Dendritic cell treated with granulocyte-macrophage colony-stimulating factor and Interleukin-4, amounts not matched to agents 40 ng/mL and 50 ng/mL, for 4 days (primary cell): Measurements from ENCODE around the gene NSG2.
"Not testable (repeated sequence)": the region's sequence is repeated elsewhere in the genome, so short reads cannot be mapped to it uniquely, and the experiment has no call there.

Source experiments
- H3K27ac Mint-ChIP-seq: one replicate; pipeline ENCODE4 v1.8.0; 2022; ENCODE audit warnings: mild to moderate bottlenecking, mixed read lengths
- H3K27me3 Mint-ChIP-seq: one replicate; pipeline ENCODE4 v1.8.0; 2022; ENCODE audit warnings: mild to moderate bottlenecking, mixed read lengths
- H3K36me3 Mint-ChIP-seq: one replicate; pipeline ENCODE4 v1.8.0; 2022; ENCODE audit warnings: low read depth, mixed read lengths
- H3K4me1 Mint-ChIP-seq: one replicate; pipeline ENCODE4 v1.8.0; 2022; ENCODE audit warnings: low read depth, mixed read lengths
- H3K4me3 Mint-ChIP-seq: one replicate; pipeline ENCODE4 v1.8.0; 2022; ENCODE audit warnings: mild to moderate bottlenecking, moderate library complexity, mixed read lengths
- H3K9me3 Mint-ChIP-seq: one replicate; pipeline ENCODE4 v1.8.0; 2022; ENCODE audit warnings: mixed read lengths
- intact Hi-C: fragments of 100-400 bp; cut with micrococcal nuclease; formaldehyde crosslinking; loops from one replicate; pipeline ENCODE4 v1.15.0; 2022

Gene NSG2

GRCh38 chr5:174045470-174046025, at the start of gene NSG2:
NSG2 (plus strand) TSS chr5:174045706; CDS start chr5:174046756, 1,050 bp downstream.
- Mint-ChIP-seq H3K9me3 (no peaks in the 10 kb centered on the region), H3K4me3 (no peak within 1 kb of the TSS), H3K36me3 (no peaks in the 10 kb centered on the region), H3K4me1 (no peaks in the 10 kb centered on the region), H3K27ac (no peak within 1 kb of the TSS), H3K27me3 (peaks cover 13% of the 10 kb centered on the region)
- intact Hi-C loops: no loop called here

GRCh38 chr5:173997331-173997730, 48.2 kb upstream of the NSG2 start:
- Mint-ChIP-seq H3K4me1 (no peaks in the 10 kb centered on the region), H3K9me3 (no peaks in the 10 kb centered on the region), H3K36me3 (no peaks in the 10 kb centered on the region), H3K27me3 (peaks cover 31% of the 10 kb centered on the region), H3K27ac (no peak overlapping the region), H3K4me3 (no peak overlapping the region)
- intact Hi-C loops: no loop called here

GRCh38 chr5:173998531-173998930, 47.0 kb upstream of the NSG2 start:
- no peaks in the 10 kb centered on the region for H3K9me3 Mint-ChIP-seq
- no peak overlapping the region for H3K4me3 Mint-ChIP-seq
- H3K4me1 Mint-ChIP-seq: no peaks in the 10 kb centered on the region
- peaks cover 36% of the 10 kb centered on the region for H3K27me3 Mint-ChIP-seq
- H3K36me3 Mint-ChIP-seq: no peaks in the 10 kb centered on the region
- intact Hi-C loops: no loop called here
- H3K27ac Mint-ChIP-seq: no peak overlapping the region

GRCh38 chr5:174000076-174000475, 45.4 kb upstream of the NSG2 start:
- Mint-ChIP-seq H3K4me1 (no peaks in the 10 kb centered on the region), H3K27me3 (peaks cover 31% of the 10 kb centered on the region), H3K9me3 (no peaks in the 10 kb centered on the region), H3K4me3 (no peak overlapping the region), H3K36me3 (no peaks in the 10 kb centered on the region), H3K27ac (no peak overlapping the region)
- intact Hi-C loops: no loop called here

- H3K27ac Mint-ChIP-seq: no peak overlapping the region
- no peaks in the 10 kb centered on the region for H3K4me1 Mint-ChIP-seq
- no peaks in the 10 kb centered on the region for H3K36me3 Mint-ChIP-seq
- peaks cover 26% of the 10 kb centered on the region for H3K27me3 Mint-ChIP-seq
- intact Hi-C loops: no loop called here
- H3K4me3 Mint-ChIP-seq: no peak overlapping the region
- H3K9me3 Mint-ChIP-seq: no peaks in the 10 kb centered on the region
Observed at GRCh38 chr5:174003795-174004194, 41.7 kb upstream of the NSG2 start.

- no peaks in the 10 kb centered on the region for H3K9me3 Mint-ChIP-seq
- intact Hi-C loops: no loop called here
- no peaks in the 10 kb centered on the region for H3K4me1 Mint-ChIP-seq
- no peak overlapping the region for H3K27ac Mint-ChIP-seq
- H3K27me3 Mint-ChIP-seq: peaks cover 15% of the 10 kb centered on the region
- no peaks in the 10 kb centered on the region for H3K36me3 Mint-ChIP-seq
- H3K4me3 Mint-ChIP-seq: no peak overlapping the region
Observed at GRCh38 chr5:174008922-174009321, 36.6 kb upstream of the NSG2 start.

- Mint-ChIP-seq H3K27ac (no peak overlapping the region), H3K36me3 (no peaks in the 10 kb centered on the region), H3K9me3 (no peaks in the 10 kb centered on the region), H3K27me3 (peaks cover 14% of the 10 kb centered on the region), H3K4me1 (no peaks in the 10 kb centered on the region), H3K4me3 (no peak overlapping the region)
- intact Hi-C loops: no loop called here
Observed at GRCh38 chr5:174010365-174010764, 35.1 kb upstream of the NSG2 start.

GRCh38 chr5:174011441-174011840, 34.1 kb upstream of the NSG2 start:
- Mint-ChIP-seq H3K9me3 (no peaks in the 10 kb centered on the region), H3K4me3 (no peak overlapping the region), H3K27ac (no peak overlapping the region), H3K4me1 (no peaks in the 10 kb centered on the region), H3K36me3 (no peaks in the 10 kb centered on the region), H3K27me3 (peaks cover 9% of the 10 kb centered on the region)
- intact Hi-C loops: no loop called here

GRCh38 chr5:174020069-174020927, 25.2 kb upstream of the NSG2 start:
- peaks cover 16% of the 10 kb centered on the region for H3K27me3 Mint-ChIP-seq
- intact Hi-C loops, H3K9me3 Mint-ChIP-seq, H3K4me1 Mint-ChIP-seq, H3K4me3 Mint-ChIP-seq, H3K27ac Mint-ChIP-seq, H3K36me3 Mint-ChIP-seq: not testable (repeated sequence)

- Mint-ChIP-seq H3K4me3 (no peak overlapping the region), H3K9me3 (no peaks in the 10 kb centered on the region), H3K4me1 (no peaks in the 10 kb centered on the region), H3K27ac (no peak overlapping the region), H3K27me3 (peaks cover 16% of the 10 kb centered on the region), H3K36me3 (no peaks in the 10 kb centered on the region)
- intact Hi-C loops: no loop called here
Observed at GRCh38 chr5:174020928-174021304, 24.6 kb upstream of the NSG2 start.

- Mint-ChIP-seq H3K36me3 (no peaks in the 10 kb centered on the region), H3K4me3 (no peak overlapping the region), H3K4me1 (no peaks in the 10 kb centered on the region), H3K27me3 (peaks cover 16% of the 10 kb centered on the region), H3K27ac (no peak overlapping the region), H3K9me3 (no peaks in the 10 kb centered on the region)
- intact Hi-C loops: no loop called here
Observed at GRCh38 chr5:174022384-174023095, 23.0 kb upstream of the NSG2 start.

GRCh38 chr5:174030286-174030685, 15.2 kb upstream of the NSG2 start:
- H3K36me3 Mint-ChIP-seq: no peaks in the 10 kb centered on the region
- H3K4me1 Mint-ChIP-seq: no peaks in the 10 kb centered on the region
- intact Hi-C loops: no loop called here
- H3K27me3 Mint-ChIP-seq: peaks cover 9% of the 10 kb centered on the region
- H3K27ac Mint-ChIP-seq: no peak overlapping the region
- H3K4me3 Mint-ChIP-seq: no peak overlapping the region
- peaks cover 15% of the 10 kb centered on the region for H3K9me3 Mint-ChIP-seq

- Mint-ChIP-seq H3K27me3 (peaks cover 13% of the 10 kb centered on the region), H3K27ac (no peak overlapping the region), H3K36me3 (no peaks in the 10 kb centered on the region), H3K4me1 (no peaks in the 10 kb centered on the region), H3K9me3 (no peaks in the 10 kb centered on the region), H3K4me3 (no peak overlapping the region)
- intact Hi-C loops: no loop called here
Observed at GRCh38 chr5:174044466-174045254, 846 bp upstream of the NSG2 start.

GRCh38 chr5:174046558-174046957, 1.1 kb downstream of the NSG2 start:
- H3K4me1 Mint-ChIP-seq: no peaks in the 10 kb centered on the region
- H3K27me3 Mint-ChIP-seq: peaks cover 16% of the 10 kb centered on the region
- H3K9me3 Mint-ChIP-seq: no peaks in the 10 kb centered on the region
- no peak overlapping the region for H3K4me3 Mint-ChIP-seq
- no peak overlapping the region for H3K27ac Mint-ChIP-seq
- intact Hi-C loops: no loop called here
- no peaks in the 10 kb centered on the region for H3K36me3 Mint-ChIP-seq
